H1 (cell line): Measurements from ENCODE around the gene ROR1. TPM values are rescaled to one million over a fixed set of nuclear protein-coding genes. Genes with fewer than 3 reads are reported as not detected.

Source experiments
- GTF2F1 ChIP-seq: IDR thresholded peaks from 2 replicates; pipeline ENCODE4 v1.6.1; 2012; ENCODE audit warnings: low read depth, low read length, improper control_type of control experiment, borderline replicate concordance
- RBBP5 ChIP-seq: IDR thresholded peaks from 2 replicates; pipeline ENCODE4 v1.7.1; 2012; ENCODE audit warnings: low read depth, mild to moderate bottlenecking, inconsistent platforms, low read length, moderate library complexity, borderline replicate concordance
- SRF ChIP-seq: IDR thresholded peaks from 2 replicates; pipeline ENCODE4 v1.6.1; 2011; ENCODE audit warnings: mild to moderate bottlenecking, low read depth, low read length, moderate library complexity
- polyA plus RNA-seq, 7 experiments: library from polyadenylated mRNA; depleted of rRNA in 3 of 7; stranded (reverse) in 5 of 7; unstranded in 2 of 7; fragments of >200 nt in 5 of 7; fragments of 200-250 nt in 2 of 7; gene quantifications; 1 replicate in 5 of 7; 2 replicates in 1 of 7; 4 replicates in 1 of 7; pipeline versions ENCODE4 v1.2.1 to v1.2.3, GENCODE V29; 2011 to 2013; ENCODE audit warnings: missing spikeins in 2 of 7, mixed read lengths in 2 of 7
- total RNA-seq: library from RNA; stranded (reverse); fragmentation: NEBNext Ultra II Directional; extraction: Animal tissue kit (Norgen Biotek cat#: 25700); gene quantifications from 2 replicates; pipeline ENCODE4 v1.2.1, GENCODE V29; 2021

ROR1 gene
- total and polyA plus RNA-seq, 2 of the 8 experiments (the other 6 are each of a cell fraction or from before 2014, with no cell fraction given) = 33.6 to 73.6 TPM

DNA sequence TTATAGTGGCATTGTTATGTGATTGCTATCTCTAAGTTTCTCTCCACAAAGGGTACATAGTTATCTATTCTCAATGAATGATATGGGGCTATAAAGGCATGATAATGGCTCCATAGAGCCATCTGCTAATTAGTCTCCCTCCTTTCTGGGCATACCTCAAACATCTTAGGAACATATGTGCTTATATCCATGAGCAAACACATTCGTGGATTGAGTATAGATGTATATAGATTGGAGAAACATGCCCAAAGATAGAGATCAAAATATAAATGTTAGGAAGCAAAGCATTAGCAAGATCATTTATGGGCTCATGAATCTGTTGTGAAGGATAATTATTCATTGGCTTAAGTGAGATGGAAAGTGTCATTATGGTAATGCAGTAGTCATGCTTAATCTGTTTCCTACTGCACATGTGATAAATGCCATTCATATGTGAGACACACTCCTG is 273.8 kb downstream of the ROR1 start (continued):
- TF ChIP-seq RBBP5 (no peak), SRF (no peak), GTF2F1 (no peak)
